GM12891 (cell line): ENCODE measurements around the gene KCNMA1.

Experiments
- DNase-seq: peaks from one replicate; pipeline ENCODE4 v3.0.0; 2011; ENCODE audit warnings: low spot score; ENCODE audit not compliant: insufficient read length
- FAIRE-seq: peaks from 2 replicates; lab custom pipeline; 2011; peaks lifted over from hg19 to GRCh38; lab: Jason Lieb, UNC
- PAX5 ChIP-seq: IDR thresholded peaks from 2 replicates; pipeline ENCODE4 v1.6.1; 2011; ENCODE audit warnings: low read length, moderate library complexity, mild to moderate bottlenecking; ENCODE audit not compliant: insufficient read depth, severe bottlenecking
- POLR2A ChIP-seq: IDR thresholded peaks from 2 replicates; pipeline ENCODE4 v1.6.1; 2011; ENCODE audit warnings: low read depth, low read length, control low read depth
- POLR2AphosphoS5 ChIP-seq: IDR thresholded peaks from 2 replicates; pipeline ENCODE4 v1.6.1; 2011; ENCODE audit warnings: low read depth, low read length, control low read depth
- POU2F2 ChIP-seq: IDR thresholded peaks from 2 replicates; pipeline ENCODE4 v1.6.1; 2011; ENCODE audit warnings: low read depth, mild to moderate bottlenecking, control low read depth, low read length, moderate library complexity
- SPI1 ChIP-seq: IDR thresholded peaks from 2 replicates; pipeline ENCODE4 v1.6.1; 2011; ENCODE audit warnings: low read depth, low read length, control low read depth
- TAF1 ChIP-seq: IDR thresholded peaks from 2 replicates; pipeline ENCODE4 v1.6.1; 2011; ENCODE audit warnings: low read depth, low read length, control low read depth

KCNMA1 gene

DNA sequence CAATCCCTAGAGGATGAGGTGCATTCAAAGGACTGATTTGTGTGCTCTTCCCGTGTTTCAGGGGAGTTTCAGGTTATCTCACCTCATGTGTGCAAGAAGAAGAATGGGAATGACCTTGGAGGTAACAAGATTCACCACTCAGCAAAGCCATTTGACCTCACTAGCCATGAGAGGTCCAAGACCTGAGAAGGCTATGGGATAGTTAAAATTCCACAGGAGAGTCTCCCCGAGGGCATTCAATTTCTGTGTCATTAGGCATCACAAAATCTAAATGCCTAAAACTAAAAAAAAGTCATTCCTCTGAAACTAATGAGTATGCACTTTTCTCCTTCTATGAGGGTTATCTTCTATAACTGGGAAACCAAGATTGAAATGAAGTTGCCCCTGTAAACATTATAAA lies 433.4 kb downstream of the KCNMA1 start:
- DNase-seq (no peak), FAIRE-seq (no peak)
- TF ChIP-seq POU2F2 = no peak
- TF ChIP-seq TAF1 = no peak

DNA sequence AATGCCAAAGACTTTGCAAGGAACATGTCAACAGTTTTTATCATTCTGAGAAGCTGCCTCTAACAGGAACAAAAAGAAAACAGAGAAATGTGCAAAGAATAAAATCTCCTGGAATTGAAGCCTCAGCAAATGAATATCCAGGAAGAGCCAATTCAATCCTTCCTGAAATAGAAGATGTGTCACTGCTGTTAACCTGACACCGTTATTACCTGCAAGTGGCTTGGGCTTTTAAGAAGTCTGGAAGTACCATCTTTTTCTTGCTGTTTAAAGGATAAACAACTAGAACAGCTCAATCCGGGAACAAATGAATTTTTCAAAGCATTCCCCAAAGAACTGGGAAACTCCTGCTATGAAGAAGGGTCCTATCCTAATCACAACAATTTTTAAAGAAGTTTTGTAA lies 434.8 kb downstream of the KCNMA1 start:
- TF ChIP-seq POU2F2 (no peak), POLR2AphosphoS5 (no peak), SPI1 (no peak), TAF1 (no peak), POLR2A (no peak), PAX5 (no peak)
- no peak for FAIRE-seq
- DNase-seq = no peak

DNA sequence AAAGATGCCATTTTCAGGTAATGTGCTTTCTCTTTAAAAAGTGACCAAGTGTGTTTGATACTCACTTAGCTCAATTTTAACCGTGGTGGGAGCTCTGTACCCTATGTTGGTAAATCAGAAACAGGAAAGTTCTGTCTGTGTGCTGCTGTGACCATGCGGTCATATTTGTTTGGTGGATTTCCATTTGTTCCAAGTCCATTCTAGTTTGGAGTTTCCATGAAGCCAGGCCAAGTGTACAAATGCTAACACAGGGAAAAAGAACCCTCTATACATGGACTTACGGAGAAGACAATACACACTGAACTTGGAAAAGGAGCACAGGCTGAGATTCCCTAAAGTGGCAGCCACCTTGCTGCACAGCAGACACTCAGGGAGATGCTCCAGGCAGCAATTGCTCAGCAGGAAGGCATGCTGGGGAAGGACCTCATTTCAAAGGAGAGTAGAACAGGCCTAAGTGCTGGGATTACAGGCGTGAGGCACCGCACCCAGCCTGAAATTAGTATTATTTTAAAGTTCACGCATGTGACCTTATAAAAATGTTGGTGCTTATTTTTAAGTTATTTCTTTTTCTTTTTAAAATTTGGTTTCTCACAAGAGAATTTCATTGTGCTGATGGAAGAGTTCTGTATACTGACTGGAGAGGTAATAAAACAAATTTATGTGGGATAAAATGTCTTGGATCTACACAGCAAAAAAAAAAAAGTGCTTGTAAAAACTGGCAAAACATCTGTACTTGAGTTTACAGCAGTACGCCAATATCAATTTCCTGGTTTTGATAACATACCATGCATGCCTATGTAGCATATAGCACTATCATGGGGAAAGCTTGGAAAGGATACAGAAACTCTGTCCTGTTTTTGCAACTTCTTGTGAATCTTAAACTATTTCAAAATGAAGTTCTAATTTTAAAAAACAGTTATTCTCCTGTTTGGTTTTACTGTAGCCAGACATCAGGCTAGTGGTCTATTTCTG lies 436.2 kb downstream of the KCNMA1 start:
- DNase-seq (no peak), FAIRE-seq (no peak)
- TF ChIP-seq TAF1 (no peak), POLR2A (no peak), POLR2AphosphoS5 (no peak), PAX5 (no peak), SPI1 (no peak), POU2F2 (no peak)

DNA sequence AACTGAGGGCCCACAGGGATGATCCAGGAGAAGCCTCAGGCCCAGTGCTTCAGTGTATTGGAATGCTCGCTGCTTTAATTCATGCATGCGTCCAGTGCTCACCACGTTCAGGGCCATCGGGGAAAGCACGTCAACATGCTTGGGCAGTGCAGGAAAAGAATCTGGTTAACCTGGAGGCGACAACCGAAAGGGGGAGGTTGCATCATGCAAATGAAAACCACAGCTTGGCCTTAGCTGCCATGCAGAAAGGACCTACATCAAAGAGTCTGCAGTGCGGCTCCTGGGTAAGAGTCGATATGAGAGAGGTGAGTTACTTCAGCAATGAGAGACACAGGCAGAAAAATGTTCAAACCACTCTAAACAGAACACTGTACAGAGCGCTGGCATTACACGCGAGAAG lies 440.1 kb downstream of the KCNMA1 start:
- FAIRE-seq = no peak
- no peak for DNase-seq
- TF ChIP-seq POLR2A (no peak), POLR2AphosphoS5 (no peak), SPI1 (no peak), PAX5 (no peak), POU2F2 (no peak), TAF1 (no peak)

DNA sequence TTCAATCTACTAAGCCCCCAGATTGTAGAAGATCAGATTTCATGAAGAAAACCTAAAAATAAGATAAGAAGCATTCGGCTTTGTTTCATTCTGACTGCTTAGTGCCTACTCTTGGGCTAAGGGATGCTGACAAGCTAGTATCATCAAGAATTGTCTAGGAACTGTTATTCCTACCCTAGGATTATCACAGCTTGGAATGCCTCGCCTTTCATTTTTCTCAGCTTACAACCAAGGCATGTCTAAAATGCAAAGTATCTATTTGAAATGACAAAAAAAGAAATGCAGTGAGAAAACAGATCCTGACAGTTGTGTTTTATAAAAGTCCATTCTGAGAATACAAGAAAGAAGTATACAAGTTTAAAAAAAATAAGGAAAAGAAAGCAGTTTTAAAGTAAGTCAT lies 441.0 kb downstream of the KCNMA1 start:
- FAIRE-seq = no peak

DNA sequence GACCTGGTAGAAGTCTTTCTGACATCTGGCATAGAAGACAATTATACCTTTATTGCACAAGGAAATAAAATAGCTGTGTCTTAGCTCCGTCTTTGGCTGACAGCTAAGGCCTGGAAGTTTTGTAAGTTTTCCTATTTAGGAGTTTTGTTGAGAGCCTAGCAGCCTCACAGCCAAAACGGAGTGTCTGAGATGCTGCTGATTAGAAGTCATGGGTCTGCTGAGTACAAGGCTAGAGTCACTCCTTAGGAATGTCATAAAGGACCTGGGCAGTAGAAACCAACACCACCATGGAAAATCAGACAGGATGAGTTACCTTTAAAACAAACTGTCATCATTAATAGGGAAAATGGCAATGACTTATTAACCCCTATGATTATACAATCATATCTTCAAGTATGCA lies 442.5 kb downstream of the KCNMA1 start:
- FAIRE-seq (no peak), DNase-seq (no peak)
- TF ChIP-seq PAX5 = no peak
- no peak for TF ChIP-seq POU2F2
- no peak for TF ChIP-seq POLR2AphosphoS5
- TF ChIP-seq TAF1 = no peak
- TF ChIP-seq POLR2A = no peak
- TF ChIP-seq SPI1 = no peak

More for the DNA sequence above, 441.0 kb downstream of the KCNMA1 start:
- no peak for TF ChIP-seq POLR2AphosphoS5
- TF ChIP-seq TAF1 = no peak
- TF ChIP-seq PAX5 = no peak
- no peak for DNase-seq

DNA sequence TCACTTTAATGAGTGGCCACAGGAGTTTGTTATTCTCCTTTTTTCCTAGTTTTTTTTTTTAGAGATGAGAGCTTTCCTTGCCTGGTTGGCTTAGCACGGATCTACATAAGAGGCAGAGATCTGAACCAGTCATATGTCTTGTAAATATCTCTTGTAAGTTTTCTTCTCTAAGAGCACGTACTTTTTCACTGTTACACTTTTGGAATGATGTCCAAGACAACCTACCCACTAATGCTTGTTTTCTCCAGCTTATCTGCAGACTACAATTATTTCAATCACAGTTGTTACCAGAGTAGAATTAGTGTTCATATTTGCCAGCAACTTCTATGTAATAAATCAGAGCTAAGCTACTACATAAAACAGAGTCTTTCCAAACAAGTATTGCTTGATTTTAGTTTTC lies 444.6 kb downstream of the KCNMA1 start:
- TF ChIP-seq SPI1 (no peak), POLR2A (no peak), POU2F2 (no peak), PAX5 (no peak), TAF1 (no peak), POLR2AphosphoS5 (no peak)
- DNase-seq (no peak), FAIRE-seq (no peak)

DNA sequence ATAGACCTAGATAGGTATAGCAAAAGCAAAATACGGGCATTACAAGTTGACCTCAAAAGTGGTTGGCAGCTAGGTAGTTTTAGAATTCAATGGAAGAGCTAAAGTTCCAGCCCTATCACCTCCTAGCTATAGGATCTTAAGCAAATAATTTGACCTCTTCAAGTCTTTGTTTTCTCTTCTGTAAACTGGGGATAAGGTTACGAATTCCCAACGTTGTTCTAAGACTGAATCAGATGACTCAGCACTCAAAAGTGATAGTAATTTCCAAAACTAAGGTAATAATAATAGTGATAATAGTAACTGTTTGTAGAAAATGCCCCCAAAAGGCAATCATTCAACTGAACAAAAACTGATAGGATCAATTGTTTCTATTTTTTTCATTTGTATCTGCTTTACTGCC lies 445.2 kb downstream of the KCNMA1 start:
- TF ChIP-seq TAF1 (no peak), POLR2A (no peak), POLR2AphosphoS5 (no peak), POU2F2 (no peak), SPI1 (no peak), PAX5 (no peak)
- no peak for FAIRE-seq
- DNase-seq = no peak

DNA sequence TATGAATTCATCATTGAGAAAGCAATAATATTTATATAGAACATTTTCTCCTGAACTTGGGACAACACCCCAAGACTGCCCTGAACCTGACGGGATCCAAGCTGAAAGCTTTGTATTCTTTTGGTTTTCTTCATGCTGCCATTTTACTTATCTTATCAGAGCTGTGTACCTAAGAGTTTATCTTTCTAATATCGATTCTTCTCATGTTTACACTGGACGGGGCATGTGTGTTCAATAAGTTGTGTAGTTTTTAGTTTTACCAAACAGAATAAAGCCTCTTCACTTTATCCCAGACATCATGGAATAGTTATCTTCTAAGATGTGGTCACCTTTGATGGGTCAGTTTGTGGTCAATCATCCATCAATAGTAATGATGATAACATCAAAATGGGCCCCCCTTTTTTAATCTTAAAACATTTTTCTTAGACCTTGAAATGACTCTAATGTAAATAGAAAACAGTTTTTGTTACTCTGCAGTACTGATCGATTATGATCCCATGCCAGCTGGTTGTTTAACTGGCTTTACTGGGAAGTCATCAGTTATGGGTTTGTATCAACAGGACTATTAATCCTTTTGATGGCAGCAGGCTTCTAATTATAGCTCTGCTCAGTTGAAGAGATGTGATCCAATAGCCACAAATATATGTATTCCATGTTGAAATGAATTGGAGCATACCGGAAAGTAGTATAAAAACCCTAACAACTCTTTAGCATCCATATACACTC lies 446.1 kb downstream of the KCNMA1 start:
- no peak for DNase-seq
- no peak for FAIRE-seq
- no peak for TF ChIP-seq TAF1
- no peak for TF ChIP-seq PAX5
- TF ChIP-seq POLR2A = no peak
- no peak for TF ChIP-seq POLR2AphosphoS5
- TF ChIP-seq SPI1 = no peak
- no peak for TF ChIP-seq POU2F2
